VCaP (cell line): ENCODE data around the gene MORF4L2.
A peak's percentile ranks its signal among the peaks of the same experiment; 100 is the strongest.

Source experiments
- H3K27ac ChIP-seq: fragments of 450-650 bp; 2 replicates; pipeline ENCODE4 v1.5.1; 2017
- TF ChIP-seq, protein P1 (sequence below): fragments of 450-650 bp; conservative IDR thresholded peaks from 2 replicates; pipeline ENCODE4 v1.5.1; 2017; ENCODE audit warnings: mild to moderate bottlenecking, moderate library complexity

Gene MORF4L2

DNA sequence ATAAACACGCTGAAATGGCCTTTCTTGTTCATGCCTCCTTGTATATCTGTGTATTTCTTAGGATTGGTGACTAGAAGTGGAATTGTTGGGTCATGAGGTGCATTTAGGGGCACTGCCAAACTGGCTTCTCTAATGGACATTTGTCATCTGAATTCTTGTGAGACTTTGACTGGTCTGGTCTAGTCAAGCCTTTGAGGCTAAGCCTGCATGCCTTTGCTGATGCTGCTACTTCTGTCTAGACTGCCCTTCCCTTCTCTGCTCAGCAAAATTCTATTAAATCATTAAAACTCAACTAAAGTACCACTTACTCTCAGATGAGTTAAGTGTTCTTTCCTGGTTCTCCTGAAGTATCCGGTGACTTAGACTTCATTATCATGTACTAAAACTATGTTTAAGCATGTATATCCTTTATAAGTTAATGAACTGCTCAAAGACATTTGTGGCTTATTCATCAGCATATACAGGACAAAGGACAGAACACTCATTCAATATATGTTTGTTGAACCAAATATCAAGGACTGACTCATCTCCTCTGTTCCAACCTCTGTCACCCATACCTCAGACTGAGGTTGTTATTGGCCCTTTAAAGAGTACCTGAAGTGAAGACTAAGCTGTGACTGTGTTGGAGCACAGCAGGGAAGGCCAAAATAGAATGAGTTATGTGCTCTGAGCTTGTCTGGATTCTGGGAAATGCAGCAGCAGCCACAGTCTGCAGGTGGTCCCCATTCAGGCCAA is 48.7 kb downstream of the MORF4L2 start:
- no peak overlapping the region for H3K27ac ChIP-seq
- TF ChIP-seq, protein P1, sequence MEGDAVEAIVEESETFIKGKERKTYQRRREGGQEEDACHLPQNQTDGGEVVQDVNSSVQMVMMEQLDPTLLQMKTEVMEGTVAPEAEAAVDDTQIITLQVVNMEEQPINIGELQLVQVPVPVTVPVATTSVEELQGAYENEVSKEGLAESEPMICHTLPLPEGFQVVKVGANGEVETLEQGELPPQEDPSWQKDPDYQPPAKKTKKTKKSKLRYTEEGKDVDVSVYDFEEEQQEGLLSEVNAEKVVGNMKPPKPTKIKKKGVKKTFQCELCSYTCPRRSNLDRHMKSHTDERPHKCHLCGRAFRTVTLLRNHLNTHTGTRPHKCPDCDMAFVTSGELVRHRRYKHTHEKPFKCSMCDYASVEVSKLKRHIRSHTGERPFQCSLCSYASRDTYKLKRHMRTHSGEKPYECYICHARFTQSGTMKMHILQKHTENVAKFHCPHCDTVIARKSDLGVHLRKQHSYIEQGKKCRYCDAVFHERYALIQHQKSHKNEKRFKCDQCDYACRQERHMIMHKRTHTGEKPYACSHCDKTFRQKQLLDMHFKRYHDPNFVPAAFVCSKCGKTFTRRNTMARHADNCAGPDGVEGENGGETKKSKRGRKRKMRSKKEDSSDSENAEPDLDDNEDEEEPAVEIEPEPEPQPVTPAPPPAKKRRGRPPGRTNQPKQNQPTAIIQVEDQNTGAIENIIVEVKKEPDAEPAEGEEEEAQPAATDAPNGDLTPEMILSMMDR, result no peak

DNA sequence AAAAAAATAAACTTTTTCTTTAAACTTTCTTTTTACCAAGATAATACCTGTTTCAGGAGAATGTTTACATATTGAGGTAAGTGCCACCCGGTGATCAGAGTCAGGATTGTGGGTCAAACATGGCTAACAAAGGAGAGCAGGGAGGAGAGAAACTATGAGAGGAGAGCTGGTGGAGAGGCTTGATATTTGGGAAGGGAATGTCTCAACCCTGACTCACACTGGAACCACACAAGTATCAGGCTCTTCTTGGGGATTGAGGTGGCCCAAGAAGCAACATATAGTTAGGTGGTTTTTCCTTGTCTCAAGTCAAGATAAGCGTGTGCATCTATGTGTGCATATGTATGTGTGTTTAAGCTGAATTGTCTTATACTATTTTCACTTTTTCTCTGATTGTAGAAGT is 51.1 kb downstream of the MORF4L2 start:
- TF ChIP-seq, protein P1, result no peak
- H3K27ac ChIP-seq, result no peak overlapping the region

DNA sequence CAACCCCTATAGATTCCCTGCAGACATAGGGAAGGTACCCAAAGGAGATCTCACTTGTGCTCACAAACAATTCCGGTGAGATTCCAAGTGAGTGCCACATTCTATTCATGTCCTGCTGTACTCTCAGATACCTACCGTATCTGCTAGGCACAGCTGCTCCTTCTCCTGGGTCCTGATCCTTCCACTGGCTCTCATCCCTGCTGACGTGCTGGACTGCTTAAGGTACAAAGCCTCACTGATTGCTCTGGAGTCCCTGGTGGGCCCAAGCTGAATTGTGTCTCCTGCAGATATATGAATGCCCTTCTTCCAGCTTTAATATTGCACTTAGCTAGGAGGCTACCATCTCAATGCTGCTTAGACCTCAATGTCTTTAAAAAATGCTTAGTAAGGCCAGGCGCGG is 55.4 kb downstream of the MORF4L2 start:
- no peak overlapping the region for H3K27ac ChIP-seq
- TF ChIP-seq, protein P1, result no peak

DNA sequence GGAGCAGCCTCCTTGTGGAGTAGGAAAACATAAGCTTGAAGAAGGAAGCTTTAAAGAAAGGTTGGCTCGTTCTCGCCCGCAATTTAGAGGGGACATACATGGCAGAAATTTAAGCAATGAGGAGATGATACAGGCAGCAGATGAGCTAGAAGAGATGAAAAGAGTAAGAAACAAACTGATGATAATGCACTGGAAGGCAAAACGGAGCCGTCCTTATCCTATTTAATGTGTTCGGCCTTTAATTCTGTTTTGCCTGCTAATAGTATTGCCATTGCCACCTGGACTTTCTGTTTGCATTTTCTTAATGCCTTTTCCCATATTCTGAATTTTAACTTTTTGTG is 56.4 kb downstream of the MORF4L2 start:
- TF ChIP-seq, protein P1, result no peak
- H3K27ac ChIP-seq, result peak overlapping the region; percentile 78

DNA sequence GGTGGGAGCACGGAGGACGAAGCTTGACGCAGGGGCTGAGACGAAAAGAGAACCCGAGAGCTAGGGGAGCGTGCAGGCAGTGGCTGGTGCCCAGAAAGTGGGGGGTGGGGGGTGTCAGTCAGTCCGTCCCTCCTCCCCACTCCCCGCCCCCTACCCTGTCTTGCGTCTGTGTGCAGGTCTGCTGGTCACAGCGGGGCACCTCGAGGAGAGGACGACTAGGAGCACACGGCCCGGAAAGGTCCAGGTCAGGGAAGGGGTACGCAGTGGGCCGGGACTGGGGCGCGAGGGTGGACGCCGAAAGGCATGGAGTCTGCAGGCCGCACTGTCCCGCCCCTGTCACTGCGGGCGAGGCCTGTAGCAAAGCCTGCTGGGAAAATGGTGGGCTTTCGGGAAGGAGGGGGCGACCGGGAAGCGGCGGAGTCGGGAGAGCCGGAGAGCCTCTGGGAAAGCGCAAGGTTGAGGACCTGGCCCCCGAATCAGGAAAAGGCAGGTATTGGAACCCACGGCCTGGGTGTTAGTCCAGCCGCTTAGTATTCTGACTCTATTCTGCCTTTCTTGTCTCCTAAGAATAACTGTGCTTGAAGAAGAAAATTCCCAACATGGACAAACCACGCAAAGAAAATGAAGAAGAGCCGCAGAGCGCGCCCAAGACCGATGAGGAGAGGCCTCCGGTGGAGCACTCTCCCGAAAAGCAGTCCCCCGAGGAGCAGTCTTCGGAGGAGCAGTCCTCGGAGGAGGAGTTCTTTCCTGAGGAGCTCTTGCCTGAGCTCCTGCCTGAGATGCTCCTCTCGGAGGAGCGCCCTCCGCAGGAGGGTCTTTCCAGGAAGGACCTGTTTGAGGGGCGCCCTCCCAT is 57.0 kb downstream of the MORF4L2 start:
- H3K27ac ChIP-seq, result peak overlapping the region; percentile 78
- TF ChIP-seq, protein P1, result peak; percentile 49

DNA sequence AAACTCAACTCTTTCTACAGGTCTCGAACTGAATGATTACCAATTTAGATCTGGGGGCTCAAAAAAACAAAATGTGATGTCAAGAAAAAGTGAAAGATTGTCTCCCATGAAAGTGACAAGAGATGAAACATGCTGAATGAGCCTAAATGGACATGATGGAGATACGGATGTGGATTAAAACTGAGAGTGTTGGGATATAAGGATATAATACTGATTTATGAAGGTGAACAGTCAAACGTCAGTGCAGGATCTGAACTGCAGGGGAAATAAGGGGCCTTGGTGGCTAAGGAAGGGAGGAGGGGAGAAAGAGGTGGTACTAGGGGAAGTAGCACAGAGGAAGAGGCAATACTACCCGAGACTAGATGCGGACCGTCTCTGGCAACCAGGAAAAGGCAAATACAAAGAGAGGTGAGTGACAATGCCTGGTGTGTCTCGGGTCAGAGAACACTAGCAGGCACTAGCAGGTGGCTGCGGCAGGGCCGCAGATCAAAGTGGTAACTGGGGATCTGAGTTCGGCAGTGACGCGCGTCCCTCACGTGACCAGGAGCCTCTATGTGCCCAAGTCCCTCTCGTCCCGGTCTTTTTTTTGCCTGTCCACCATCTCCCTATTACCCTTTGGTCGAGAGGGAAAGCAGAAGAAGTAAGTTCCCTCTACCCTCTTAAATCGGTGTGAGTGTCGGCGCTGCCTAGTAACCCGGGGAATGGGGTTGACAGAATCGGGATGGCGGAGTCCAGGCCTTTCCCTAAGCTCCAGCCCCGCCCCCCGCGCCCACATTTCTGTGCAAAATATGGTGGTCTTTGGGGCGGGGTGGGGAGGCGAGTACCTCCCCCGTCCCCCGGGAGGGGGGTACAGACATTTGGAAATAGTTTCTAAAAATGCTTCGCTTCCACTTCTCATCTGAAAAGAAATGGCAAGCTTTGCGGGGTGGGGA is 57.8 kb downstream of the MORF4L2 start, which contains the start of gene TCEAL1:
TCEAL1 (plus strand) TSS at position 590 of the 932 bp plus-strand sequence. CDS start 942 bp downstream, outside the sequence.
- H3K27ac ChIP-seq, result peak within 1 kb of the TSS; percentile 78
- TF ChIP-seq, protein P1, result no peak
